GM19438 (cell line): Measurements from ENCODE around the gene TRIM47.
A peak's percentile ranks its signal among the peaks of the same experiment; 100 is the strongest.
"Not testable (repeated sequence)": the region's sequence is repeated elsewhere in the genome, so short reads cannot be mapped to it uniquely, and the experiment has no call there.

Experiments
- ATAC-seq: cut with Tn5 transposase; IDR thresholded peaks from one replicate; pipeline ENCODE4 v1.9.1; 2021; ENCODE audit warnings: low read depth; ENCODE audit not compliant: unreplicated experiment

Gene TRIM47

DNA sequence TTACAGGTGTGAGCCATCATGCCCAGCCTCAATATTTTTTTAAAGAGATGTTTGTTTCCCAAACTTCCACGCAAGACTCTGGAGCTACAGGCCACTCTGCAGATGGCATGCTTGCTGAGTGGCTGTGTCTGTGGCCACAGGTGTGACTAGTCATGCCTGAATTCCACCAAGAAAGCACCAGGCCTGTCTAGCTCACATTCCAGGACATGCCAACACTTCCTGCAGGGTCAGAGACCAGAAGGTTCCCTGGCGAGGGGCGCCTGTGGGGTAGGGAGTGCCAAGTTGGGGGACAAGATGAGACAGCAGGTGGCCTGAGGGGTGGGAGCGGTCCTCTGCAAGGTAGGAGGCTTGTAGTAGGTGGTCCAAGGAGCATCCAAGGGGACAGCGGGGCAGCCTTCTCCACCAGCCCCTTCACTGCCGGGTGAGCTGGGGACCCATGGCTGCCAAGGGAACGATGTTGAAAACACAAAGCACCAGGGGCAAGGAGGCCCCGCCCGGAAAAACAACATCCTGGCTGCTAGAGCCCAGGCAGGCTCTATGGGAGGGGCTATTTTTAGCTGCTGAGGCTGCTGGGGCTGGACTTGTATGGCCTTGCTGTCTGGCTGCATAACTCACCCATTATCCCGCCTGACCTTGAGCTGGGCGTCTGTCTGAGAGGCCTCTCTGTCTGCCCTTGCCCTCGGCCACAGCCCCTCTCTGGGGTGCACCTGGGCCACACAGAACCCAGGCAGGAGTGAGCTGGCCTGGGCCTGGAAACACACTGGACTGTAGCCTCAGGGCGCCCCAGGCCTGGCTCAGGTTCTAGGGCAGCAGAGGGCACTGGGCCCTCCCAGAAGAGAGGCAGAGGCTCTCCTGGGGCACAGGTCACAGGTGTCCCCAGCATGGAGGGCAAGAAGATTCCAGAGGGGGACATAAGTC, 5.7 kb downstream of the TRIM47 start:
- ATAC-seq, result no peak

DNA sequence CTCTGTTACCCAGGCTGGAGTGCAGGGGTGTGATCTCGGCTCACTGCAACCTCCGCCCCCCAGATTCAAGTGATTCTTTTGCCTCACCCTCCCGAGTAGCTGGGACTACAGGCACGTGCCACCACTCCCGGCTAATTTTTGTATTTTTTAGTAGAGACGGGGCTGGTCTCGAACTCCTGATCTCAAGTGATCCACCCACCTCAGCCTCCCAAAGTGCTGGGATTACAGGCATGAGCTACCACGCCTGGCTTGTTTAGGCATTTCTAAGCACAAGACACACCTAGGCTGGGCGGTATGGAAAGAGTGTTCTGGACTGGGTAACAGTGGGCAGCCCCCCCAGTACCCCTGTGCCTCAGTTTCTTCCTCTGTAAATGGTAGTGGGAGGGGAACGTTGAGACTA, 8.2 kb downstream of the TRIM47 start:
- not testable (repeated sequence) for ATAC-seq

DNA sequence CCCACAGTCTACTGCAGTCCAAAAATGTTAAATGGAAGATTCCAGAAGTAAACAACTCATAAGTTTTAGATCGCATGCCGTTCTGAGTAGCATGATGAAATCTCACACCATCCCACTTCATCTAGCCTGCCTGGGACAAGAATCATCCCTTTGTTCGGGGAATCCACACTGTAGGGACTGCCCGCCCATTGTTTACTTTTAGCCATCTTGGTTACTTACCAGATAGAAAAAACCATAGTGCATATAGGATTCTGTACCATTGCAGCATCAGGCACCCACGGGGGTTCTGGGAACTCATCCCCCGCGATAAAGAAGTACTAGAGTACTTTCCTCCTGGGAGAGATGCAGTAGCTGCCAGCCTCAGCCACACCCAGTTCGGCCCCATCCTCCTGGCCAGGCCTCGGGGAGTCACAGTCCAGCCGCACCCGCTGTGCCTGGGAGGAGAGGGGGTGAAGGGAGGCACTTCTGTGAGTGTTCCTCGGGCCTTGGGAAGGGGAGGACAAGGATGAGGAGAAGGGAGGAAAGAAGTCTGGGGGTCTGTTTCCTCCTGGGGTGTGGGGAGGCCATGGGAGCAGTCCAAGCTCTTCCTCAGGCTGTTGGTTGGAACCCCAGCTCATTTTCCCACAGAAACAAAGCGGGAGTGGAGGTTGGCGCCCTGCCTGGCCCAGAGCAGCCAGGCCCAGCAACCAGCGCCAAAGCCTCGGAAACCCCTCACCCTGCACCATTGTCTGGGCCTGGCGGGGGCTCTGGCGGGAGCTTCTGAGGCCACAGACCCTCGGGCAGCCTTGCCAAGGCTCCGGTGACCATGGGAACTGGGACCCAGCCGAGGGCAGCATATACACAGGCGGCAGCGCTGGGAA, 8.9 kb downstream of the TRIM47 start:
- no peak for ATAC-seq

DNA sequence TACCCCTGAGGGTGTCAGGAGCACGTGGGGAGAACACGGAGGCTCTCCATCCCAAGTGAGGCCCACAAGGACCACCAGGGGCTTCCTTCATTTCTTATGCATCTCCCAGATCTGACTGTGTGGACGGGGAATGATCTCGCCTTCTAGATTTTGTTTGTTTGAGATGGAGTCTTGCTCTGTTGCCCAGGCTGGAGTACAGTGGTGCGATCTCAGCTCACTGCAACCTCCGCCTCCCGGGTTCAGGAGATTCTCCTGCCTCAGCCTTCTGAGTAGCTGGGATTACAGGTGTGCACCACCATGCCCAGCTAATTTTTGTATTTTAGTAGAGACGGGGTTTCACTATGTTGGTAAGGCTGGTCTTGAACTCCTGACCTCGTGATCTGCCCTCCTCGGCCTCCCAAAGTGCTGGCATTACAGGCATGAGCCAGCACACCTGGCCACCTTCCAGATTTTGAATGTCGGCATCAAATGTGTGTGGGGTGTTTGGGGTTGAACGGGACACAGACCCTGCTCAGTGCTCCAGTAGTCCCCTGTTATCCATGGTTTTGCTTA, 9.6 kb downstream of the TRIM47 start:
- ATAC-seq, result not testable (repeated sequence)

DNA sequence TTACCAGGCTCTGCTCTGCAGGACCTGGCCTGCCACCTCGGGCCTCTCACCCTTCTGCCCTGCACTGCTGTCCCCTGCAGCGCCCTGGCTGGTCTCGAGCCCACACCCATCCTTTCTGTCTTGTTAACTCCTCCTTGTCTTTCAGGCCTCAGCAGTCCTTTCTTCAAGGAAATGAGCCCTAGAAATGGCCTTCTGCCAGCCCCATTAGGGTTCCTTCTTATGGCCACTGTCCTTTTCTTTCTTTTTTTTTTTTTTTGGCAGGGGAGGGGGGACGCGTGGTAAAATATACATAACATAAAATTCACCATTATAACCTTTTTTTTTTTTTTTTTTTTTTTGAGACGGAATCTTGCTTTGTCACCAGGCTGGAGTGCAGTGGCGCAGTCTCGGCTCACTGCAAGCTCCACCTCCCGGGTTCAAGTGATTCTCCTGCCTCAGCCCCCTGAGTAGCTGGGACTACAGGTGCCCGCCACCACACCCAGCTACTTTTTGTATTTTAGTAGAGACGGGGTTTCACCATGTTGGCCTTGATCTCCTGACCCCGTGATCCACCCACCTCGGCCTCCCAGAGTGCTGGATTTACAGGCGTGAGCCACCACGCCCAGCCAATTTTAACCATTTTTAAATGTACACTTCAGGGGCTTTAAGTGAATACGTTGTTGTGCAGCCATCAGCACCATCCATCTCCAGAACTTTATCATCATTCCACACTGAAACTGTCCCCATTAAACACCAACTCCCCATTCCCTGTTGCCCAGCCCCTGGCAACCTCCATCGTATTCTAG, 12.8 kb downstream of the TRIM47 start:
- not testable (repeated sequence) for ATAC-seq

DNA sequence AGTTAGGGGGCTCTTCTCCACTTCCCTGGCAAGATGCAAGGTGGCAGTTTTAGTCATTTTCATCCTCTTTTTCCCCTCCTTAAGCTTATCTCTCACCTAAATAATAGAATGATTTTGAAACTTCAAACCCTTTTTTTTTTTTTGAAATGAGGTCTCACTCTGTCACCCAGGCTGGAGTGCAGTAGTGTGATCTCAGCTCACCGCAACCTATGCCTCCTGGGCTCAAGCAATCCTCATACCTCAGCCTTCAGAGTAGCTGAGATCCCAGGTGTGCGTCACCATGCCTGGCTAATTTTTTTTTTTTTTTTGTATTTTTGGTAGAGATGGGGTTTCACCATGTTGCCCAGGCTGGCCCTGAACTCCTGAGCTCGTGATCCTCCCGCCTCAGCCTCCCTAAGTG, 13.5 kb downstream of the TRIM47 start:
- peak; percentile 17 for ATAC-seq

DNA sequence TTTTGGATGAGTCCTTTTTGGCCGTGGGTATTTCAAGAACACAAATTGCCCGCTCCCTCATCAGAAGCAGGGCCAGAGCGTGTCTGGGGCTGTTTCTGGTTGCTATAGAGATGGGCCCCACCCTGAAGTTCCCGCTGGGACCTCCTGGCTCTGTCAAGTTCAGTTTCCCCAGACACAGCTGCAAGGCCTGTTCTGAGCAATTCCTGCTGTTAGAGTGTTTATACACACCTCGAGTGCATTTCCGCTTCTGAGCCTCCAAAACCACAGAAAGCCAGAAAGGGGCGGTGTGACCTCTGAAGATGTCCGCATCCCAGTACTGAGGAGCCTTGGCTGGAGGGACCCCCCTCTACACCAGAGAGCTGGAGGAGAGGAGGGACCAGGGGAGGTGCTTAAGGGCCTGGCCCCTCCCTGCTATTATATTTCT, 13.9 kb downstream of the TRIM47 start:
- peak; percentile 93 for ATAC-seq

DNA sequence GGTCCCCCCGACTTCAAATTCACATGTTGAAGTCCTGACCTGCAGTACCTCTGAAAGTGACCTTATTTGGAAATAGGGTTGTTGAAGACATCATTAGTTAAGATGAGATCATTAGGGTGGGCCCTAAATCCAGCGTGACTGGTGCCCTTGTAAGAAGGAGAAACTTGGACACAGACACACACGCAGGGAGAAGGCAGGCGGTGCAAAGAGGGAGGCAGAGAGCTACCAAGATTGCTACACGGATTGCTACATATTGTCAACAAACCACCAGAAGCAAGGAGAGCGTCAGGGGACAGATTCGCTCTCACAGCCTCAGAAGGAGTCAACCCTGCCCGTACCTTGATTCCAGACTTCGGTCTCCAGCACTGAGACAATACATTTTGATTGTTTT, 16.5 kb downstream of the TRIM47 start:
- ATAC-seq, result no peak

DNA sequence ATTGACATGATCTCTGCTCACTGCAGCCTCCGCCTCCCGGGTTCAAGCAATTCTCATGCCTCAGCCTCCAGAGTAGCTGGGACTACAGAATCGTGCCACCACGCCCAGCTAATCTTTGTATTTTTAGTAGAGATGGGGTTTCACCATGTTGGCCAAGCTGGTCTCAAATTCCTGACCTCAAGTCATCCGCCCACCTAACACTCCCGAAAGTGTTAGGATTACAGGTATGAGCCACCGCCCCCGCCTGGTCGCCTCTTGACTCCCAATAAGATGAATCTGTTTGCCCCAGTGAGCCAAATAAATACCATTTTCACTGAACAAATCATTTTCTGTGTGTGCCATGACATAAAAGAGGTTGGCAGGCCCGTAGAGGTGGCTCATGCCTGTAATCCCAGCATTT, 19.0 kb downstream of the TRIM47 start:
- ATAC-seq, result not testable (repeated sequence)

DNA sequence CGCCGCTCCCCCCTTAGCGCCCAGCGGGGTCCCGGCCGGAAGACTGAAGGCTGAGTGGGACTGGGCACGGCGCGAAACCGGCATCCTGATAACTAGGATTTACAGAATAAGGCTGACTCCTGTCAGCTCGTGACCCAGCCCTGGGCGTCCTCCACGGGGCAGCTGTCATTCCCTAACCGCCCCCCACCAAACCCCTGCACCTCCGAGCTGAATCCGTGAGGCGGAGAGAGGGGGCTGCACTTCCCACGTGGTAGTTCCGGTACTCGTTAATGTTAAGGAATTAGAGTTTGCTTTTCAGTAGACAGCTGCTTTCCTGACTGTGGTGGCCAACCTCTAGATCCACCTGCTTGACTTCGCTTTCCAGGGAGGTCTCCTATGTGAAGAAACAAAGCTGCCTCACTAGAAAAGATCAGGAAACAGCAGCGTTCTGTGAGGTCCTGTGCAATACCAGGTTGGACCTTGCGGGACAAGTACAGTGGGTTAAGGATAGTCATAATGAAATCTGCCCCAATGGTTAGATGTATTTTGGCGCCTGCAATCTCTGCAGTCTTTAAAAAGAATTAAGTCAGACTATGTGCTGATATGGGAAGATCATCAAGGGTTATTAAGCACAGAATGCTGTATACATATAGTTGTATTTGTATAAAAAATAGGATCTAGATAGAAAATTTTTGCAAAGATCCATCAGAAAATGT, 22.2 kb downstream of the TRIM47 start:
- ATAC-seq, result no peak

DNA sequence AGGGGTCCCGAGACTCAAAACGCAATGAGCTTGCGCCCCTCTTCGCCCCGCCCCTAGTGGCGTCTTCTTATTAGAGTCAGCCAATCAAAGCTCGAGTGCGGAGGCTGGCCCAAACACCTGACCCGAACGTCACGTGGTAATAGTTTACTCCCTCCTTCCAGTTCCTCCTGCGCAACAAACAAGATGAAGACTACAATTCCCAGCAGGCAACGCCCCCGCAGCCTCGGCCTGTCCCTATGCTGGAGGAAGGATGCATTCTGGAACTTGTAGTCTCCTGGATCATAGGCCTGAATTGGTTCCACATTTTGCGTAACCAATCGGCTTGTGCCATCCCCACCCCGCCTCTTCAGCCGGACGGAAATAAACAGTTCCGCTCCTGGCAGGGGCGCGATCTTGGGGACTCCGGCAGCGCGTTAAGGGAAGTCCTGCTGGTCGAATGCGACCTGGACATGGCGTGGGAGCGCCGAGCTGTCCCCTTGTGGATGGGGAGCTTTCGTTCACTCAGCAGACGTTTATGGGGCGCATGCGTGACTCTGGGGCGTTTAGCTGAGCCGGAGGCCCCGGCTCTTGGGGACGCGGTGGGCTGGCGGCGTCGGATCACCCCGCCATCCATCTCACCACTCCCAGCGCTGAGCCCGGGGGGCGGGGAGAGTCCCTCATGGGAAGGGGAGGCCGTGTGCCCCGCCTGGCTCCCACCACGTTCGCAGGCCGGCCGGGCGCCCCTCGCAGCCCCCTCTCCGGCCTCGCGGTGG, 22.9 kb downstream of the TRIM47 start, which contains the start of gene WBP2:
Gene WBP2 (minus strand): TSS at position 26 of the 752 bp plus-strand sequence. CDS start 38 bp downstream, outside the sequence.
- peak; percentile 82 for ATAC-seq

DNA sequence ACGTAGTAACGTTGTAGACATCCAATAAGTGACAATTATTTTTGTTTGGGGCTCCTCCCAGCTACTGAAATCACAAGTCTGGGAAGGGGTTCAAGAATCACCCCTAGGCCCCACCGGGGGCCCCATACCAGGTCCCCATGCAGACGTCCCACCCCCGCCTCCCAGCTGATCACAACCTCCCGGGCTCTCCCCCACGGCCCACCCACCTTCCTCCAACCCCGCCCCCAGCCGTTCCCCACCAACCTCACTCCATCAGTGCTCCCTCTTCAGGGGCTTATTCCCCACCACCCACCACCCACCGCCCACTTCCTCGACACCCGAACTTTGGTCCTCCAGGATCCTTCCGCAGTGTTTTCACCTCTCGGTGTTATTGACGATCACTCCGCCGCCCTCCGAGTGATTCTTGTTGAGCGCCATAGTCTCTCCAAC, 23.5 kb downstream of the TRIM47 start:
- peak; percentile 1 for ATAC-seq

DNA sequence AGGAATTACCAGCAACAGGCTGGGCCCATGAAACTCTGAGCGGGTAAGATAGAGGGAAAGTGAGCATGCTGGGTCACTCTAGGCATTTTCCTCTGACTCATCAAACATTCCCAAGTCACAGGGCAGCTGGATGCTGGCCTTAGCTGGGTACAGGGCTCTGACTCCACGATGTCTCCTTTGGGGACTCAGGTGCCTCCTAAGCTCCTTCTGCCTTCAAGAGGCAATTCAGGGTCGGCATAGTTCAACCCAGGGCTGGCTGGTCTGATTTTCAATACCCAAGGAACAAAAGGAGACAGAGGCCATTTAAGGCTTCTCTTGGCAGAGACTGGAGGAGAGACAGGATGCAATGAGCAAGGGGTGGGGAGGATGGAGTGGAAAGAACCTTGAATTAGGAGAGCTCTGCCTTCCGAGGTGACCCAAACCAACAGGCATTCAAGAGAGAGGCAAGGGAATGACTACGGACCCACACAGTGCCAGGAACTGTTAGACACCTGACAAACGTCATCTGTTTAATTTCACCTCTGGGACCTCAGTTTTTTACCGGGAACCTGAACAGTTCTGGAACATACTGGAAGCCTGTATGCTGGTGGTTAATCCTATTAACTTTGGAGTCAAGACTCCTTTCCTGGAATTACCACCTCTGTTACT, 24.2 kb downstream of the TRIM47 start:
- no peak for ATAC-seq

DNA sequence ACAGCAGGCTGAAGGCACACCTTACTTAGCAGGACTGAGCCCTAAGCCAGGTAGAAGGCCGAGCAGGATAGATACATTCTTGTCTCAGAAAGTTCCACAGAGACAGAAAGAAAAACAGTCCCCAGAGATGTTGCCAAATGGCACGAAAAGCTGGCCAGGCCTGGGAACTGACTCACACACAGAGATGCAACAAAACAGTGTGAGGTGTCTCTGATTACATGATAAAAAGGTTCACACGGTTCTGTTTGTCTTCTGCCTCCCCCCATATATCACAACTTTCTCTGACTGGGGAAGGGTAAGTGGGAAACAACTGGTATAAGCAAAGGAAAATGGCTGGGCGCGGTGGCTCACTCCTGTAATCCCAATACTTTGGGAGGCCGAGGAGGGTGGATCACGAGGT, 24.9 kb downstream of the TRIM47 start:
- no peak for ATAC-seq

DNA sequence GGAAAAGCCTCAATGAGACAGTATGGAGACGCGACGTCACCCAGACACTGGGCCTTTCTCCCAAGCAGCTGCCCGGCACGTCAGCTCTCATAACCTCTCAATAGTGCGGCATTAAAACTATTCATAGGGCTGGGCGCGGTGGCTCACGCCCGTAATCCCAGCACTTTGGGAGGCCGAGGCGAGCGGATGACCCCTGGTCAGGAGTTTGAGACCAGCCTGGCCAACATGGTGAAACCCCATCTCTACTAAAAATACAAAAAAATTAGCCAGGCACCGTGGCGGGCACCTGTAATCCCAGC, 26.7 kb downstream of the TRIM47 start:
- ATAC-seq, result not testable (repeated sequence)

DNA sequence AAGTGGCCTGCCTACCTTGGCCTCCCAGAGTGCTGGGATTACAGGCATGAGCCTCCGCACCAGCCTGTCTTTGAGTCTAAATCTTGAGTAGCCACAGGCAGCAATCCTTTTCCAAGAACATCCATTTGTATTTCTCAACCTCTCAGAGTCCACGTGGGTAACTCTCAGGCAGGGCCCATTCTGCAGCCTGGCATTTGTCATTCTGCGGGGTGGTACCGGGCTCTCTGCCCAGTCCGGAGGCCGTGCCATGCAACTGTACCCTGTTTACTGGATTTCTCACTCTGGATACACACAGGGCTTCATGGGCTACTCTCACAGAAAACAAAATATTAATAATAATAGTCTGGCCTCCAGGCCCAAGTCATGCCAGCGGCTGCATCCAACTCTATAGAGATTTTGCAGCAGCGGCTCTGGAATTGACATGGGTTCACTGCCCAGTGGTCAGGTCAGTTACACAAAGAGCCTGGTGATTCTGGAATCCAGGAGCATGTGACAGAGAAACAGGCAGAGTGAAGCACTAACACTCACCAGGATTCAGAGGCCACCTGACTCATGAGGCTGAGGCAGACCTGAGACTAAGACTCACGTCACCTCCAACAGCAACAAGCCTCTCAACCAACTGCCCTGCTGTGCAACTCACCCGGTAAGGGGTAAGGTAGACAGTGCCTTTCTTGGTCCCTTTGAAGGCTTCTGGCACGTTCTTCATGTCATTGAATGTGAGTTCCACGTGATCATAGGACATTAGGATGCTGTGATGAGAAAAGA, 27.3 kb downstream of the TRIM47 start:
- ATAC-seq, result no peak

DNA sequence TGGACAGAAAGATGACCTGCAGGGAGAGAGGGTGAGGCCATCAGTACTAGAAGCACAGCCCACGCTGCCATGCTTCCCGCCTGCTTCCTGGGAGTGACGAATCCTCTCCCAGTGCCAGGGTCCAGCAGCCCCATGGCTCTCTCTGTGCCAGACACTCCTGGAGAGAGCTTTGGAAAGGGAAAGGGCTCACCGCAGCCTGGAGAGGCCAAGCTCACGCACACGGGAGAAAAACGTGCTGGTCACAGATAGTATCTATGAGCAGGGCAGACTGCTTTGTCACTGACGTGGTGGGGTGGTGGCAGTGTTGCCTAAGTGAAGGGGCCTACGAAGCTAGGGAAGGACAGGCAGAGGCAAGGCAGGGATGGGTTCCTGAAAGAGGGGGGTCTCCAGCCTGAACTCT, 28.7 kb downstream of the TRIM47 start:
- ATAC-seq, result no peak

DNA sequence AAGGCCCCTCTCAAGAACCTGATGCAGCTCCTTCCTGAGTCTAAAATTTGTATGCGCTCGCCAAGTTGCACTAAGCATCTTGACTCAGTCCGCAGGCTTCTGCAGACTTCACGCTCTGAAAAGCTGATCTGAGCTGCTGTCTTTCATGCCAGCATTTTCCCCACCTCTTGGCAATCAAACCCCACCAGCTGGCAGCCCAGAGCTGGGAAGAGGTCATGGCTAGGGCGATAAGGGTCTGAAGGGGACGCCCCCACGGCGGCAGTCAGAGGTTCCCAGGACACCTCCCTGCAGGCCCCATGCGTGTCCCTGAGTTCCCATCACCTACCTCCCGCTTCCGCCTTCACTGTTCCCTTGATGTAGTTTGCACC, 29.1 kb downstream of the TRIM47 start:
- ATAC-seq, result no peak
